A549 treated with AZD9567 at 1 μM for 4 hours (cell line): Measurements from ENCODE around the gene UQCRH. TPM values are rescaled to one million over a fixed set of nuclear protein-coding genes. Genes with fewer than 3 reads are reported as not detected.

Experiments
- total RNA-seq: library from RNA; stranded (reverse); fragments of 200-300 nt; extraction: Qiagen RNA extraction; gene quantifications from 5 replicates; pipeline ENCODE4 v1.2.3, GENCODE V29; 2022; ENCODE audit not compliant: insufficient read depth

Gene UQCRH
- 396 to 435 TPM (median 414 TPM) in 5 replicates for total RNA-seq

DNA sequence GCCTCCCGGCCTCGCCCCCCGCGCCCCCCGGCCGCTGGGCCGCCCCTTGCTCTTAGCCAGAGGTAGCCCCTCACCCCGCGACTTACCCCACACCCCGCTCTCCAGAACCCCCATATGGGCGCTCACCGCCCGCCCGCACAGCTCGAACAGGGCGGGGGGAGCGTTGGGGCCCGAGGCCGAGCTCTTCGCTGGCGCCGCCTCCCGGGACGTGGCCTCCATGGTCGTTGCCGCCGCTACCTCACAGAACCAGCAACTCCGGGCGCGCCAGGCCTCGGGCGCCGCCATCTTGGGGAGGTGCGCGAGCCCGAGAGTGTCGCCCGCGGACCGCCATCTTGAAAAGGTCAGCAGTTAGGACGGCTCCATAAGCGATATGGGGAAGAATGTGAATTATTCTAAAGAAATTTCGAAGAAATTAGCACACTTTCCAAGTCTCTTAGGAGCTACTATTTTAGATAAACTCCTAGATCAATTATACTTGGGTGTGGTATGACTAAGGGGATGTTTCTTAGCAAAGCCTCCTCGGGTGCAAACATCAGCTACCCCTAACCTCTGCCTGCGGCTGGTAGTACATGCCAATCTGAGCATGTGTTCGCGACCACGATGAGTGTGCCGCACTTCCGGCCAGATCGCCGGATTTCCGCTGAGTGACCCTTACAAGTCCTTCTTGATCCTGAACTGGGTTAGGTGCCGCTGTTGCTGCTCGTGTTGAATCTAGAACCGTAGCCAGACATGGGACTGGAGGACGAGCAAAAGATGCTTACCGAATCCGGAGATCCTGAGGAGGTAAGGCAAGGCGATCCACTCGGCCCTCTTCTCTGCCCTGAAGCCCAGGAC is at the start of gene UQCRH, which contains the start of gene LRRC41:
UQCRH (plus strand) TSS at position 661 of the 834 bp plus-strand sequence; CDS start at position 730, 69 bp downstream.
LRRC41 (minus strand) TSS at position 579 of the 834 bp plus-strand sequence; CDS start at position 285, 294 bp downstream.

DNA sequence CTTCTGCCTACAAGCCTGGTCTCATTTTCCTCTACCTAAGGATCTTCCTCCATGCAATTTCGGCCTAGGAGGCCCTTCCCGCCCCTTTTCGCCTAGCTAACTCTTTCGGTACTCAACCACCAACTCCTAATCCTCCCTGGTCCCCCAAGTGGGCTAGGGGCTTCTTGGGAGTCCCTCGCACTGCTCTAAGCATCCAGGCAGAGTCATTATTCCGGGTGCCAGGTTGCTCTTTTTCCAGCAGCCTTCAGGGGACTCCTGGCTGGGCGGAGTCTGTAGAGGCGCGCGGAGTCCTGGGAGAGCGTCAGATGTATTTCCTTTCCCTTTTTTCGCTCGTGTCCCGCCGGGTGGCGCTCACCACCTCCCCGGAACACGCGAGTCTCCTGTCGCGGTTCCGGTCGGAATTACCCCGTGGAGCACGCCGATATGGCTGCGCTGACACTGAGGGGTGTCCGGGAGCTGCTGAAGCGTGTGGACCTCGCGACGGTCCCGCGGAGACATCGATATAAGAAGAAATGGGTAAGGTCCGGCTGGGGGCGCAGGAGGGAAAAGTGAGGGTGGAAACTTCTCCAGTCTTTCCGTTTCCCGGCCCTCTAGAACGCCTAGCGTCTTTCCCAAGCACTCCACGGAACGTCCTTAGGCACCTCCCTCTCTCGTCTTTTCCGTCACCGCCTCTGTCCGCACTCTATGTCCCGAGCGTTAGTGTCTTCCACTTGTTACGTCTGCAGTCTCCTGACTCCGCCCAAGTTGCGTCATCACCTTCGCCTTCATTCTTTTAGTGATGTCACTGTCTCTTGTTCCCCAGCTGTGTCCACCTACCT is 37.1 kb downstream of the UQCRH start, which contains the start of gene NSUN4:
NSUN4 (plus strand) TSS at position 404 of the 818 bp plus-strand sequence; CDS start at position 424, 20 bp downstream.

Other genes with a start within 250 kb of the UQCRH start
- gene PIK3R3, start 171.1 kb upstream of the UQCRH start, total RNA-seq, result 1.1 to 3.2 TPM (median 1.4 TPM) in 5 replicates
- gene TSPAN1, start 128.6 kb upstream of the UQCRH start, total RNA-seq, result 2.2 to 5.4 TPM (median 2.4 TPM) in 5 replicates
- not detected in 5 replicates for gene P3R3URF, start 127.2 kb upstream of the UQCRH start, total RNA-seq
- 28.7 to 48.3 TPM (median 43.6 TPM) in 5 replicates for gene POMGNT1, start 105.3 kb upstream of the UQCRH start, total RNA-seq
- gene LURAP1, start 100.4 kb upstream of the UQCRH start, total RNA-seq, result not detected in 5 replicates
- 10.1 to 13.2 TPM (median 11.1 TPM) in 5 replicates for gene RAD54L, start 55.9 kb upstream of the UQCRH start, total RNA-seq
- 42.1 to 43.9 TPM (median 43.7 TPM) in 5 replicates for gene LRRC41, start 82 bp upstream of the UQCRH start, total RNA-seq
- 11.7 to 14.5 TPM (median 13.5 TPM) in 5 replicates for gene NSUN4, start 37.1 kb downstream of the UQCRH start, total RNA-seq
- 0.65 to 1.3 TPM (median 0.78 TPM) in 4 of 5 replicates, not detected in the other for gene FAAH, start 90.6 kb downstream of the UQCRH start, total RNA-seq
- 0.68 to 1.00 TPM (median 0.80 TPM) in 5 replicates for gene DMBX1, start 186.1 kb downstream of the UQCRH start, total RNA-seq
- not detected in 5 replicates for gene KNCN, start 247.9 kb downstream of the UQCRH start, total RNA-seq